GM15510 (cell line): ENCODE measurements around the gene HSCB.

ENCODE experiments used
- POLR2A ChIP-seq: IDR thresholded peaks from 3 replicates; pipeline ENCODE4 v1.6.1; 2011; ENCODE audit warnings: borderline replicate concordance; ENCODE audit not compliant: insufficient read length; ENCODE audit errors: extremely low read depth

HSCB gene

DNA sequence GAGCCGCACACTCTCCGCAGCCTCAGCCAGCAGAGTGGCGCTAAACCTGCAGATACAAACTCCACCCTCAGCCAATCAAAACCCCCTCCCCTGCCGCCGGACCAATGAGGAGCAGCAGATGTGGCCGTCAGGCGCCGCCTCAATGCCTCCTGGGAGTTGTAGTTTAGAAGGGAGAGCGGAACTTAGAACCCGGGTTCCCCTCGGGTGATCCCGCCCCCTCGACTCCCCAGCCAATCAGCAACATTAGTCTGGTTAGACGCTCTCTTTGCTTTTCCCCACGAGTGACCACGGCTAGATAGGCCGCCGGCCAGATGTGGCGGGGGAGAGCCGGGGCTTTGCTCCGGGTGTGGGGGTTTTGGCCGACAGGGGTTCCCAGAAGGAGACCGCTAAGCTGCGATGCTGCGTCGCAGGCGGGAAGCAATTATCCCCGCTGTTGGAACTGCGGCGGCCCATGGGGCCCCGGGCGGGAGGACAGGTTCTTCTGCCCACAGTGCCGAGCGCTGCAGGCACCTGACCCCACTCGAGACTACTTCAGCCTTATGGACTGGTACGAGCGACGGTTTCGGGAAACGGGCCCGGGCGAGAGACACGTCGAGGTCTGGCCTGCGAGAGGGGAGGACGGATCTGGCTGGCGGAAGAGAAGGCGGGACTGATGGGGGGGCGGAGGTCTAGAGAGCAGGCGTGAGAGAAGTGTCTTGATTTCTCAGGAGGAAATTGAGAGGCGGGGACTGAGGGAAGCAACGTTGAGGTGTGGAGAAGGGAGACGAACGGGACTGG, at the start of gene HSCB, which contains the start of gene CHEK2:
HSCB (plus strand) TSS at position 255 of the 777 bp plus-strand sequence; CDS start at position 312, 57 bp downstream.
CHEK2 (minus strand) TSS at position 36 of the 777 bp plus-strand sequence. CDS start 7,099 bp downstream, outside the sequence.
- peak; percentile 73 for TF ChIP-seq POLR2A

DNA sequence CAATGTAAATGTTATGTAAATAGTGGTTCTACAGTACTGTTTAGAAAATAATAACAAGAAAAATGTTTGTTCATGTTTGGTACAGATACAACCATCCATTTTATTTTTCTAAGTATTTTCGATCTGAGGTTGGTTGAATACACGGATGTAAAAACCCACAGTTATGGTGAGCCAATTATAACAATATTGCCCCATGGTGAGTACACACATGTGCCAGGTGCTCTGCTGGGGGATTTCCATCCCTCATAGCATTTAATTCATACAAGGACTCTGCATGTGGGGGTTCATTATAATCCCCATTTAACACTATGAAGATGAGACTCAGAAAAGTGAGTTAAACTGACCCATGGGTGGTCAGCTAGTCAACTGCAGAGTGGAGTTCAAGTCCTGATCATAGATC, 38.9 kb upstream of the HSCB start:
- no peak for TF ChIP-seq POLR2A

DNA sequence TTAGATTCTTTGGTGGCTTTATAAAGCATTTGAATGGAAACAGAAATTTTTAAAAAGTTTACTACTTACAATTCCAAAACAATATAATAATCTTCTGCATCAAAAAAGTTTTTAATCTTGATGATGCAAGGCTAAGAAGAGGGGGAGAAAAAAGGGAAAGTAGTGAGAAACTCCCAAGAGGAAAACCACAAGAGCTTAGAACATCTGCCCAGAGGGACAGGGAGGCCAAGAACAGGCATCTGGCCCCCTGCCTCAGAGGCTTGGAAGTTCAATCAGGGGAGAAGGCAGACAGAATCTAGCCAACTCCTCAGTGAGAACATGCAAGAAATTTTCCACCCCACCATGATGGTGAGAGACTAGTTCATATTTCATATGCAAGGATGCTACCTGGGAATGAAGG, 38.4 kb upstream of the HSCB start:
- no peak for TF ChIP-seq POLR2A

DNA sequence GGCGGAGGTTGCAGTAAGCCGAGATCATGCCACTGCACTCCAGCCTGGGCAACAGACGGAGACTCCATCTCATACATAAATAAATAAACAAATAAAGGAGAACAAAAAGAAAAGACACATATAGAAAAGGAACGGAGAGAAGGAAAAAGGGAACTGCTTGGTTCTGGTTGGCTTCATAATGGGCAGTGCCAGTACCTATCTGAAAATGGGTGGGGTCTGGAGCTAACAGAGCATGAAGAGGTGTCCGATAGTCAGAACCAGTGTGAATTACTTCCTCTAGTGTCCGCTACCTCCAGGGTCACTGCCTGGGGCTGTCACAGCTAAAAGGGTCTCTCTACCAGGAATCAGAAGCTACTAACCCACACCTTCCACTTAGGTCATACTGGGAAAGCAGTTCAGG, 35.0 kb upstream of the HSCB start:
- no peak for TF ChIP-seq POLR2A

DNA sequence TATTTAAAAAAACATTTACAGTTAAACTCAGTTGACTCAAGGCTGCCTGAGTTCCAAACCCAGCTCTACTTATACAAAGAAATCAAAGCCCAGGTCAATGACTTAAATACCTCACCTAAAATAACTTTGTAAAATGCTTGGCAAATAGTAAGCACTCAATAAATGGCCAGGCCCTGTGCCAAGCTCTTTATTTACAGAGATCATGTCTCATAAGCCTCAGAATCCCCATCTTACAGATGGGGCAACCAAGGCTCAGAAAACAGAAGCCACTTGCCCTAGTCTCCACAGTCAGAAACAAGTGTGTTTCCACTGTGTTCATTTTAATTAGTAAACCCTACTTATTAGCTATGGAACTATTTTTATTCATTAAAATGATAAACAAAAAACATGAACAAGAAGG, 31.7 kb upstream of the HSCB start:
- no peak for TF ChIP-seq POLR2A

- TF ChIP-seq POLR2A: no peak
These were observed 31.2 kb upstream of the HSCB start for GRCh38 chr22:28710576-28711191.

- TF ChIP-seq POLR2A: no peak
These were observed 30.5 kb upstream of the HSCB start for GRCh38 chr22:28711341-28711740.

GRCh38 chr22:28711820-28712777, 29.7 kb upstream of the HSCB start:
- TF ChIP-seq POLR2A: no peak

DNA sequence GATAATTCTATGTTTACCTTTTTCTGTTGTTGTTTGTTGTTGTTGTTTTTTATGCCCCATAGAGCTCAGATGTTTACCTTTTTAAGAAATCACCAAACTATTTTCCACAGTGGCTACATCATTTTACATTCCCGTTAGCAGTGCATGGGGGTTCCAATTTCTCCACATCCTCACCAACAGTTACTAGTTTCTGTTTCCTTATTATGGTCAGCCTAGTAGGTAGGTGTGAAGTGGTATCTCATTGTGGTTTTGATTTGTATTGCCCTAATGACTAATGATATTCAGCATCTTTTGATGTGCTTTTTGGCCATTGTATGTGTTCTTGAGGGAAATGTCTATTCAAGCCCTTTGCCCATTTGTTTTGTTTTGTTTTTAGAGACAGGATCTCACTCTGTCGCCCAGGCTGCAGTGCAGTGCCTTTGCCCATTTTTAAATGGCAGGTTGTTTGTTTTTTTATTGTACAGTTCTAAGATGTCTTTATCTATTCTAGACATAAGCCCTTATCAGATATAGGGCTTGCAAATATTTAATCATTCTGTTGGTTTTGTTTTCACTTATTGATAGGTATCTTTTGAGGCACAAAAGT, 27.7 kb upstream of the HSCB start:
- no peak for TF ChIP-seq POLR2A

DNA sequence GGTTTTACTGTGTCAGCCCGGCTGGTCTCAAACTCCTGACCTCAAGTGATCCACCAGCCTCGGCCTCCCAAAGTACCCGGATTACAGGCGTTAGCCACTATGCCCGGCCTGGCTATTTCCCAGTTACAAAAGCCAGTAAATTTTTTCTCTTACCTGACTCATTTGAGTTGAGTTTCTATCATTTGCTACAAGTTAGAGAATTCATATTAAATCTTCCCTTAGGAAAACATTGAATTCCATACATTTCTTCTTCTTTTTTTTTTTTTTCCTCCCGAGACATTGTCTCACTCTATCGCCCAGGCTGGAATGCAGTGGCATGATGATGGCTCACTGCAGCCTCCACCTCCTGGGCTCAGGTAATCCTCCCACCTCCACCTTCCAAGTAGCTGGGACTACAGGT, 26.2 kb upstream of the HSCB start:
- TF ChIP-seq POLR2A: no peak

- no peak for TF ChIP-seq POLR2A
These were observed 25.2 kb upstream of the HSCB start for GRCh38 chr22:28716686-28717085.

DNA sequence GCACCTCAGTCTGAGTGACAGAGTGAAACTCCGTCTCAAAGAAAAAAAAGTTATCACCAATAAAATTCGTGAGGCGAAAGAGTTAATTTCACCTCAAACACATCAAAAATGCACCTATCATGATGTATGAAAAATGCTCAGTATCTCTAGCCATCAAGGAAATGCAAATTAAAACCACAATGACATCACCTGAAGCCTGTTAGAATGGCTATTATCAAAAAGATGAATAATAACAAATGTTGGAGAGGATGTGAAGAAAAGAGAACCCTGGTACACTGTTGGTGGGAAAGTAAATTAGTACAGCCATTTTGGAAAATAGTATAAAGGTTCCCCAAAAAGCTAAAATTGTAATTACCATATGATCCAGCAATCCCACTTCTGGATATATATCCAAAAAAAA, 23.8 kb upstream of the HSCB start:
- TF ChIP-seq POLR2A: no peak

DNA sequence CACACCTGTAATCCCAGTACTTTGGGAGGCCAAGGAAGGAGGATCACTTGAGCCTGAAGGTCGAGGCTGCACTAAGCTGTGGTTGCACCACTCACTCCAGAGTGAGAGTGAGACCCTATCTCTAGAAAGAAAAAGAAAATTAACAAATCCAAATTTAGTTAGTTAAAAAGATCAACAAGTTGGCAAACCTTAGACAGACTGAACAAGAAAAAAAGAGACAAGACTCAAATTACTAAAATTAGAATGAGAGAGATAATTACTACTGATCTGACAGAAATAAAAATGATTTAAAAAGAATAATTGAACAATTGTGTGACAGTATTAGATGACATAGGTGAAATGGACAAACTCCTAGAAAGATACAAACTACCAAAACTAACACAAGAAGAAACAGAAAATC, 13.8 kb upstream of the HSCB start:
- TF ChIP-seq POLR2A: no peak

DNA sequence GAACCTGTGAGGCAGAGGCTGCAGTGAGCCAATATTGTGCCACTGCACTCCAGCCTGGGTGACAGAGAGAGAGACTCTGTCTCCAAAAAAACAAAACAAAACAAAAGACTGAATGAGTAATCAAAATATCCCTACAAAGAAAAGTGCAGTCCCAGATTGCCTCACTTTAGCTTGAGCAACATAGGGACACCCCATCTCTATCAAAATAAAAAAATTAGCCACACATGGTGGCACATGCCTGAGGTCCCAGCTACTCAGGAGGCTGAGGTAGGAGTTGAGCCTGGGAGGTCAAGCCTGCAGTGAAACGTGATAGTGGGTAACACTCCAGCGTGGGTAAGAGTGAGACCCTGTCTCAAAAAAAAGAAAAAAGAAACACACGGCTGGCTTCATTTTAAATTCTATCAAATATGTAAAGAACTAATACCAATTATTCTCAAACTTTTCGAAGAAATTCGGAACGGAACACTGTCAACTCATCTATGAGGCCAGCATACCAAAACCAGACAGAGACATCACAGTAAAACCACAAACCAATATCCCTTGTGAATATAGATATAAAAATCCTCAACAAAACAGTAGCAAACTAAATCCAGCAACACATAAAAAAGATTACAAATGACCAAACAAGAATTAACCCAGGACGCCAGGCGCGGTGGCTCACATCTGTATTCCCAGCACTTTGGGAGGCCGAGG, 13.1 kb upstream of the HSCB start:
- TF ChIP-seq POLR2A: no peak
